Measurements from ENCODE around the gene OR8B12.

The OR8B12 gene

GRCh38 chr11:124569697-124570096 is 26.2 kb upstream of the OR8B12 start, which contains the start of gene OR8A1:
Gene OR8A1 (plus strand): TSS chr11:124569997. CDS start chr11:124570120, 123 bp downstream.
- Histone ChIP-seq H3K4me3 (ENCODE audit: low read depth, low read length) (no peak within 1 kb of the TSS), H3K27ac (no peak within 1 kb of the TSS), H3K27me3 (ENCODE audit: insufficient read depth, low read depth, severe bottlenecking) (peaks cover 3% of the 10 kb centered on the region), H3K9me3 (ENCODE audit: severe bottlenecking) (no peaks in the 10 kb centered on the region), H3K36me3 (no peaks in the 10 kb centered on the region)
- DNase-seq, result no peak
- TF ChIP-seq, protein P1, sequence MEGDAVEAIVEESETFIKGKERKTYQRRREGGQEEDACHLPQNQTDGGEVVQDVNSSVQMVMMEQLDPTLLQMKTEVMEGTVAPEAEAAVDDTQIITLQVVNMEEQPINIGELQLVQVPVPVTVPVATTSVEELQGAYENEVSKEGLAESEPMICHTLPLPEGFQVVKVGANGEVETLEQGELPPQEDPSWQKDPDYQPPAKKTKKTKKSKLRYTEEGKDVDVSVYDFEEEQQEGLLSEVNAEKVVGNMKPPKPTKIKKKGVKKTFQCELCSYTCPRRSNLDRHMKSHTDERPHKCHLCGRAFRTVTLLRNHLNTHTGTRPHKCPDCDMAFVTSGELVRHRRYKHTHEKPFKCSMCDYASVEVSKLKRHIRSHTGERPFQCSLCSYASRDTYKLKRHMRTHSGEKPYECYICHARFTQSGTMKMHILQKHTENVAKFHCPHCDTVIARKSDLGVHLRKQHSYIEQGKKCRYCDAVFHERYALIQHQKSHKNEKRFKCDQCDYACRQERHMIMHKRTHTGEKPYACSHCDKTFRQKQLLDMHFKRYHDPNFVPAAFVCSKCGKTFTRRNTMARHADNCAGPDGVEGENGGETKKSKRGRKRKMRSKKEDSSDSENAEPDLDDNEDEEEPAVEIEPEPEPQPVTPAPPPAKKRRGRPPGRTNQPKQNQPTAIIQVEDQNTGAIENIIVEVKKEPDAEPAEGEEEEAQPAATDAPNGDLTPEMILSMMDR (IDR thresholded peaks at IDR 0.05; ENCODE audit: low read depth, low read length), result no peak

- no peaks in the 10 kb centered on the region for H3K36me3 ChIP-seq
- no peaks in the 10 kb centered on the region for H3K27me3 ChIP-seq (ENCODE audit: insufficient read depth, low read depth, severe bottlenecking)
- DNase-seq, result no peak
- no peak overlapping the region for H3K4me3 ChIP-seq (ENCODE audit: low read depth, low read length)
- TF ChIP-seq, protein P1 (IDR thresholded peaks at IDR 0.05; ENCODE audit: low read depth, low read length), result no peak
- no peaks in the 10 kb centered on the region for H3K9me3 ChIP-seq (ENCODE audit: severe bottlenecking)
- H3K27ac ChIP-seq, result no peak overlapping the region
Measured at GRCh38 chr11:124556828-124557227, 13.4 kb upstream of the OR8B12 start.

- no peak overlapping the region for H3K4me3 ChIP-seq (ENCODE audit: low read depth, low read length)
- no peaks in the 10 kb centered on the region for H3K27me3 ChIP-seq (ENCODE audit: insufficient read depth, low read depth, severe bottlenecking)
- no peak overlapping the region for H3K27ac ChIP-seq
- TF ChIP-seq, protein P1 (IDR thresholded peaks at IDR 0.05; ENCODE audit: low read depth, low read length), result no peak
- DNase-seq, result no peak
- no peaks in the 10 kb centered on the region for H3K36me3 ChIP-seq
- H3K9me3 ChIP-seq (ENCODE audit: severe bottlenecking), result no peaks in the 10 kb centered on the region
Measured at GRCh38 chr11:124551987-124552386, 8.5 kb upstream of the OR8B12 start.

DNA sequence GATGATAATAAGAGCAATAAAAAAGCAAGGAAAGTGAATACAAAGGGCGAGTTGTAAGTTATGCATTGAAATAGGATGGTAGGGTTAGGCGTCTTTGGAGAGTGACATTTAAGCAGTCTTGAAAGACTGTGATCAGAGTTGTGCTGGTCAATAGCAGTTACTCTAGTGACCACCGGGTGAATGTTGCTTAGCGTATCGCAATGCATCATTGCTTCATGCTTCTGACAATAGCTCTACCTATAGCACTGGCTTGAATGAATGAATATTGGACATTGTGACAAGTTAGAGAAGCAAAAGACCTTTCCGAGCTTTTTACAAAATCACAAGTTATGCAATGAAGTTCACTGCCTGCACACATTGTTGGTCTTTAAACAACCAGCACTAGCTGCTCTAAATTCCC is 7.7 kb upstream of the OR8B12 start:
- no peak for DNase-seq
- Histone ChIP-seq H3K4me3 (ENCODE audit: low read depth, low read length) (no peak overlapping the region), H3K27me3 (ENCODE audit: insufficient read depth, low read depth, severe bottlenecking) (no peaks in the 10 kb centered on the region), H3K9me3 (ENCODE audit: severe bottlenecking) (no peaks in the 10 kb centered on the region), H3K36me3 (no peaks in the 10 kb centered on the region), H3K27ac (no peak overlapping the region)
- TF ChIP-seq, protein P1 (IDR thresholded peaks at IDR 0.05; ENCODE audit: low read depth, low read length), result peak; percentile 33; the same call in 1 of the 2 replicates

DNA sequence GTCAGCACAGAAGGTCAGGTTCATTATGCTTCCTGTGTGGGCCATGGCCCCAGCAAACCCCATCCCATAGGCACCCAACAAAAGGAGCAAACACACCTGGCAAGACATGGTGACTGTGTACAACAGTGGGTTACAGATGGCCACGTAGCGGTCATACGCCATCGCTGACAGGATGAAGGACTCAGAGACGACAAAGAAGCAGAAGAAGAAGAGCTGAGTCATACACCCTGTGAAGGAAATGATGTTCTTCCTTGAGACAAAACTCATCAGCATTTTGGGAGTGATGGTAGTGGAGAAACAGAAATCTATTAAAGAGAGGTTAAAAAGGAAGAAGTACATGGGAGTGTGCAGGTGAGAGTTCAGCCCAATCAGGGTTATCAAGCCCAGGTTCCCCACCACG is 309 bp downstream of the OR8B12 start:
- no peak overlapping the region for H3K4me3 ChIP-seq (ENCODE audit: low read depth, low read length)
- no peak overlapping the region for H3K27ac ChIP-seq
- H3K36me3 ChIP-seq, result no peaks in the 10 kb centered on the region
- H3K27me3 ChIP-seq (ENCODE audit: insufficient read depth, low read depth, severe bottlenecking), result no peaks in the 10 kb centered on the region
- TF ChIP-seq, protein P1 (IDR thresholded peaks at IDR 0.05; ENCODE audit: low read depth, low read length), result no peak
- no peaks in the 10 kb centered on the region for H3K9me3 ChIP-seq (ENCODE audit: severe bottlenecking)
- DNase-seq, result no peak

GRCh38 chr11:124541204-124541603 is 2.2 kb downstream of the OR8B12 start:
- no peaks in the 10 kb centered on the region for H3K27me3 ChIP-seq (ENCODE audit: insufficient read depth, low read depth, severe bottlenecking)
- TF ChIP-seq, protein P1 (IDR thresholded peaks at IDR 0.05; ENCODE audit: low read depth, low read length), result no peak
- DNase-seq, result no peak
- H3K9me3 ChIP-seq (ENCODE audit: severe bottlenecking), result no peaks in the 10 kb centered on the region
- H3K36me3 ChIP-seq, result no peaks in the 10 kb centered on the region
- no peak overlapping the region for H3K27ac ChIP-seq
- H3K4me3 ChIP-seq (ENCODE audit: low read depth, low read length), result no peak overlapping the region

Measured in WERI-Rb-1 (cell line).